GM21825 (cell line): ENCODE data around the gene AGAP1.

Experiments
- ATAC-seq: cut with Tn5 transposase; IDR thresholded peaks from one replicate; pipeline ENCODE4 v1.9.1; 2021; ENCODE audit warnings: mild to moderate bottlenecking, moderate library complexity; ENCODE audit not compliant: unreplicated experiment

The AGAP1 gene

GRCh38 chr2:235952714-235953113, 458.9 kb downstream of the AGAP1 start:
- ATAC-seq, result no peak

- no peak for ATAC-seq
Measured at GRCh38 chr2:235954281-235954680, 460.4 kb downstream of the AGAP1 start.

GRCh38 chr2:235954888-235955480, 461.1 kb downstream of the AGAP1 start:
- ATAC-seq, result no peak

- ATAC-seq, result no peak
Measured at GRCh38 chr2:235955664-235956063, 461.8 kb downstream of the AGAP1 start.

- ATAC-seq, result no peak
Measured at GRCh38 chr2:235956281-235956970, 462.6 kb downstream of the AGAP1 start.

- no peak for ATAC-seq
Measured at GRCh38 chr2:235957251-235957650, 463.4 kb downstream of the AGAP1 start.

GRCh38 chr2:235958221-235958930, 464.5 kb downstream of the AGAP1 start:
- ATAC-seq, result no peak

GRCh38 chr2:235958931-235959410, 465.1 kb downstream of the AGAP1 start:
- ATAC-seq, result no peak

GRCh38 chr2:235960011-235960715, 466.3 kb downstream of the AGAP1 start:
- no peak for ATAC-seq

- no peak for ATAC-seq
Measured at GRCh38 chr2:235960716-235961640, 467.1 kb downstream of the AGAP1 start.

GRCh38 chr2:235961711-235962110, 467.9 kb downstream of the AGAP1 start:
- no peak for ATAC-seq

GRCh38 chr2:235963853-235964577, 470.2 kb downstream of the AGAP1 start:
- no peak for ATAC-seq

- ATAC-seq, result no peak
Measured at GRCh38 chr2:235964787-235965390, 471.0 kb downstream of the AGAP1 start.

GRCh38 chr2:235966396-235966795, 472.6 kb downstream of the AGAP1 start:
- ATAC-seq, result no peak

- no peak for ATAC-seq
Measured at GRCh38 chr2:235966932-235967757, 473.3 kb downstream of the AGAP1 start.

- ATAC-seq, result no peak
Measured at GRCh38 chr2:235968155-235968554, 474.3 kb downstream of the AGAP1 start.

GRCh38 chr2:235968616-235969324, 474.9 kb downstream of the AGAP1 start:
- ATAC-seq, result no peak
